K562 (cell line): Measurements from ENCODE around the gene FAM25A. TPM values are rescaled to one million over a fixed set of nuclear protein-coding genes. Genes with fewer than 3 reads are reported as not detected.
"Not testable (repeated sequence)": the region's sequence is repeated elsewhere in the genome, so short reads cannot be mapped to it uniquely, and the experiment has no call there.

Experiments
- ATAC-seq: fragments of 200-7000 bp; cut with Tn5 transposase; 3 replicates; pipeline ENCODE4 v1.9.1; 2020; ENCODE audit warnings: moderate library complexity
- BruUV-seq: library from RNA; stranded (reverse); fragments of 400-500 nt; replicated peaks from 2 replicates; lab custom pipeline; 2021; lab: Mats Ljungman, UMichigan
- CTCF ChIA-PET: fragments of 300-600 bp; formaldehyde crosslinking; extraction: SDS; loops from one replicate; lab custom pipeline; 2021; ENCODE audit warnings: low intra/inter-chr PET ratio; lab: Yijun Ruan, JAX
- POLR2A ChIA-PET: fragments of 300-600, 350-650 bp; sonication (Branson Sonifier 250); formaldehyde crosslinking; extraction: SDS; loops from one replicate; lab custom pipeline; 2021; ENCODE audit warnings: antibody characterized with exemption, inconsistent platforms; lab: Yijun Ruan, JAX
- DNase-seq, 4 experiments: peaks; one replicate each; pipeline versions ENCODE4 v3.0.0 to v3.0.0-alpha.2; 2011 to 2018; ENCODE audit warnings: low spot score in 3 of 4, mixed read lengths in 3 of 4; ENCODE audit errors: extremely low read depth in 1 of 4
- FAIRE-seq: peaks from 2 replicates; lab custom pipeline; 2011; peaks lifted over from hg19 to GRCh38; lab: Jason Lieb, UNC
- H2AFZ ChIP-seq: 2 replicates; pipeline ENCODE4 v1.6.0; 2011; ENCODE audit warnings: low read depth, low read length, control low read depth, inconsistent platforms
- H3K27ac ChIP-seq: fragments of 200-600 bp; 3 replicates; pipeline ENCODE4 v1.8.0; 2011; ENCODE audit warnings: low read depth, mild to moderate bottlenecking, control low read depth, inconsistent platforms, low read length, moderate library complexity, mixed read lengths; ENCODE audit errors: extremely low read depth
- H3K27me3 ChIP-seq, 2 experiments: fragments of 300-600 bp in 1 of 2; 2 replicates in 1 of 2; 3 replicates in 1 of 2; pipeline versions ENCODE4 v1.6.0 to v1.8.0; 2011; ENCODE audit warnings: inconsistent platforms in 2 of 2, low read length in 2 of 2, mild to moderate bottlenecking in 1 of 2, mixed read lengths in 1 of 2, moderate library complexity in 1 of 2; ENCODE audit not compliant: control insufficient read depth in 2 of 2, insufficient read depth in 2 of 2
- H3K36me3 ChIP-seq: fragments of 300-600 bp; 3 replicates; pipeline ENCODE4 v1.8.0; 2011; ENCODE audit warnings: mild to moderate bottlenecking, low read length, inconsistent platforms; ENCODE audit not compliant: control insufficient read depth, insufficient read depth
- H3K4me1 ChIP-seq, 2 experiments: fragments of 200-600 bp in 1 of 2; replicated peaks in 1 of 2; 2 replicates in 1 of 2; 3 replicates in 1 of 2; pipeline versions ENCODE4 v1.5.1 to v1.8.0; 2011; ENCODE audit warnings: inconsistent platforms in 2 of 2, low read length in 2 of 2, mild to moderate bottlenecking in 1 of 2, mixed read lengths in 1 of 2, moderate library complexity in 1 of 2; ENCODE audit not compliant: control insufficient read depth in 2 of 2, insufficient read depth in 2 of 2
- H3K4me2 ChIP-seq: 2 replicates; pipeline ENCODE4 v1.6.1; 2011; ENCODE audit warnings: low read length, control low read depth, inconsistent platforms, mixed read lengths; ENCODE audit not compliant: insufficient read depth
- H3K4me3 ChIP-seq: fragments of 200-600 bp; sonication (generic), shearing (Covaris generic); 2 replicates; pipeline ENCODE4 v1.5.1; 2016; ENCODE audit warnings: control low read depth, inconsistent platforms
- H3K79me2 ChIP-seq: fragments of 200-600 bp; 3 replicates; pipeline ENCODE4 v1.8.0; 2011; ENCODE audit warnings: low read length, inconsistent platforms; ENCODE audit not compliant: control insufficient read depth, insufficient read depth
- H3K9ac ChIP-seq, 2 experiments: 2 replicates each; pipeline versions ENCODE4 v1.6.0 to v1.6.1; 2011; ENCODE audit warnings: low read depth in 2 of 2, low read length in 2 of 2, control low read depth in 1 of 2, inconsistent platforms in 1 of 2, mild to moderate bottlenecking in 1 of 2, mixed read lengths in 1 of 2; ENCODE audit not compliant: insufficient read depth in 1 of 2
- H3K9me1 ChIP-seq: one replicate; pipeline ENCODE4 v1.6.0; 2011; ENCODE audit warnings: inconsistent platforms, mild to moderate bottlenecking, low read length, moderate library complexity; ENCODE audit not compliant: control insufficient read depth, insufficient read depth
- H3K9me3 ChIP-seq: replicated peaks from 2 replicates; pipeline ENCODE4 v1.5.1; 2011; ENCODE audit warnings: low read depth, low read length, inconsistent platforms; ENCODE audit not compliant: control insufficient read depth, insufficient read depth
- H4K20me1 ChIP-seq: replicated peaks from 2 replicates; pipeline ENCODE4 v1.6.1; 2011; ENCODE audit warnings: low read length, inconsistent platforms, mixed read lengths; ENCODE audit not compliant: control insufficient read depth, insufficient read depth
- ARID2 ChIP-seq: fragments of 450-650 bp; IDR thresholded peaks from 2 replicates; pipeline ENCODE4 v1.6.1; 2017; ENCODE audit warnings: antibody characterized with exemption, mild to moderate bottlenecking
- PTRF ChIP-seq: fragments of 450-650 bp; IDR thresholded peaks from 2 replicates; pipeline ENCODE4 v1.6.1; 2016; ENCODE audit warnings: mild to moderate bottlenecking, missing genetic modification characterization, missing compliant biosample characterization
- TBP ChIP-seq: optimal IDR thresholded peaks from 2 replicates; pipeline ENCODE3; 2011; ENCODE audit warnings: low read depth, low read length, improper control_type of control experiment
- WGBS: fragments of 100-300 bp; shearing (Covaris generic); methylation state at CpG from one replicate; pipeline ENCODE4 v1.1.6; 2016; ENCODE audit warnings: low coverage, mixed read lengths; ENCODE audit not compliant: insufficient coverage; ENCODE audit errors: missing lambda C conversion rate; 5-methylcytosine and 5-hydroxymethylcytosine counted together
- in situ Hi-C: fragments of 300-500 bp; cut with MboI; formaldehyde crosslinking; loops from 4 replicates; pipeline ENCODE4 v1.15.0; 2018; ENCODE audit warnings: inconsistent platforms, mixed read lengths
- intact Hi-C: fragments of 100-400 bp; cut with micrococcal nuclease; formaldehyde crosslinking; loops from 2 replicates; pipeline ENCODE4 v1.14.2; 2022
- polyA plus RNA-seq, 8 experiments: library from polyadenylated mRNA; depleted of rRNA in 4 of 8; stranded (reverse) in 5 of 8; unstranded in 3 of 8; fragments of >200 nt; fragmentation: Nextera tagmentation in 2 of 8; fragmentation: Illumina TruSeq in 1 of 8; extraction: Ambion mirVana in 2 of 8; extraction: Trizol in 1 of 8; gene quantifications; 2 replicates each; pipeline versions ENCODE4 v1.2.1 to v1.2.3, GENCODE V29; 2011 to 2014; ENCODE audit warnings: inconsistent platforms in 1 of 8, missing spikeins in 1 of 8
- total RNA-seq, 7 experiments: library from RNA; depleted of rRNA in 6 of 7; stranded (reverse); fragments of >200 nt in 6 of 7; fragmentation: Illumina TruSeq in 2 of 7; extraction: Trizol in 2 of 7; gene quantifications; 2 replicates each; pipeline versions ENCODE4 v1.2.1 to v1.2.3, GENCODE V29; 2011 to 2021; ENCODE audit warnings: low replicate concordance in 1 of 7

FAM25A gene
- total and polyA plus RNA-seq, 9 of the 15 experiments (the other 6 are each of a cell fraction or from before 2014, with no cell fraction given), result not detected

DNA sequence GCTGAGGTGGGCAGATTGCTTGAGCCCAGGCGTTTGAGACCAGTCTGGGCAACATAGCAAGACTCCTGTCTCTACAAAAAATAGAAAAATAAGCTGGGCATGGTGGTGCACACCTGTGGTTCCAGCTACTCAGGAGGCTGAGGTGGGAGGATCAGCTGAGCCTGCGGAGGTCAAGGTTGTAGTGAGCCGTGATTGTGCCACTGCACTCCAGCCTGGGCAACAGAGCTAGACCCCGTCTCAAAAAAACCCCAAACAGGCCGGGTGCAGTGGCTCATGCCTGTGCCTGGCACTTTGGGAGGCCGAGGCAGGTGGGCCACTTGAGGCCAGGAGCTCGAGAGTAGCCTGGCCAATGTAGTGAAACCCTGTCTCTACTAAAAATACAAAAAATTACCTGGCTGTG, 23.5 kb downstream of the FAM25A start:
- H2AFZ ChIP-seq, BruUV-seq, intact Hi-C loops, H3K9me3 ChIP-seq, H3K4me3 ChIP-seq, H4K20me1 ChIP-seq, DNase-seq, H3K27ac ChIP-seq, H3K4me1 ChIP-seq, POLR2A ChIA-PET, FAIRE-seq, H3K9me1 ChIP-seq, ATAC-seq, H3K27me3 ChIP-seq, in situ Hi-C loops, H3K9ac ChIP-seq, CTCF ChIA-PET, H3K79me2 ChIP-seq, H3K4me2 ChIP-seq: not testable (repeated sequence)
- 68% methylated on average over 2 of the region's 7 CpGs for WGBS
- H3K36me3 ChIP-seq, result peaks cover 11% of the 10 kb centered on the region; the same call in 1 of the 3 replicates

DNA sequence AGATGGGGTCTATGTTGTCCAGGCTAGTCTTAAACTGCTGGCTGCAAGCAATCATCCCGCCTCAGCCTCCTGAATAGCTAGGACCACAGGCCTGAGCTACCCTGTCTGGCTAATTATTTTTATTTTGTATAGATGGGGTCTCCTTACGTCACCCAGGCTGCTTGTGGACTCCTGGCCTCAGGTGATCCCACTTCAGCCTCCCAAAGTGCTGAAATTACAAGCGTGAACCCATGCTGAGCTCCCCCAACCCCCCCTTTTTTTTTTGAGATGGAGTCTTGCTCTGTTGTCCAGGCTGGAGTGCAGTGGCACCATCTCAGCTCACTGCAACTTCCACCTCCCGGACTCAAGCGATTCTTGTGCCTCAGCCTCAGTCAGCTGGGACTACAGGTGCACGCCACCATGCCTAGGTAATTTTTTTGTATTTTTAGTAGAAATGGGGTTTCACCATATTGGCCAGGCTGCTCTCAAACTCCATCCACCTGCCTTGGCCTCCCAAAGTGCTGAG, 25.4 kb downstream of the FAM25A start:
- in situ Hi-C loops (no loop called here), intact Hi-C loops (no loop called here)
- no peaks in the 10 kb centered on the region for H4K20me1 ChIP-seq
- no peak overlapping the region for H3K4me3 ChIP-seq
- H3K9me3 ChIP-seq, result no peaks in the 10 kb centered on the region
- ChIA-PET POLR2A (no interaction called here), CTCF (no interaction called here)
- H3K4me2 ChIP-seq, result no peak overlapping the region
- H3K79me2 ChIP-seq, result no peaks in the 10 kb centered on the region
- no TSS peak for BruUV-seq
- no peaks in the 10 kb centered on the region for H3K9me1 ChIP-seq
- ATAC-seq (no peak), FAIRE-seq (no peak), DNase-seq (no peak)
- no peak overlapping the region for H2AFZ ChIP-seq
- WGBS, result 86% methylated on average over 2 of the region's 6 CpGs
- TF ChIP-seq PTRF (tag) (no peak), TBP (no peak), ARID2 (no peak)
- no peak overlapping the region for H3K9ac ChIP-seq
- H3K4me1 ChIP-seq, result no peaks in the 10 kb centered on the region; a peak in 1 of 5 replicates
- no peaks in the 10 kb centered on the region for H3K27me3 ChIP-seq
- peaks cover 26% of the 10 kb centered on the region; the same call in 2 of the 3 replicates for H3K36me3 ChIP-seq
- no peak overlapping the region for H3K27ac ChIP-seq
